WTC11 (cell line): ENCODE results near the gene MYPOP.

ENCODE experiments used
- OVOL2 ChIP-seq: fragments of 250-450 bp; sonication (Bioruptor Pico); IDR thresholded peaks from 2 replicates; pipeline ENCODE4 v1.9.0; 2021; ENCODE audit warnings: mild to moderate bottlenecking, borderline replicate concordance
- TF ChIP-seq, protein P1 (sequence below): fragments of 200-600 bp; IDR thresholded peaks from 2 replicates; pipeline ENCODE4 v1.8.0; 2022; ENCODE audit warnings: antibody characterized with exemption
- TF ChIP-seq, protein P2 (sequence below): sonication (generic); formaldehyde crosslinking; IDR thresholded peaks from 2 replicates; pipeline ENCODE4 v1.8.0; 2022; ENCODE audit warnings: mild to moderate bottlenecking, missing genetic modification reagents

DNA sequence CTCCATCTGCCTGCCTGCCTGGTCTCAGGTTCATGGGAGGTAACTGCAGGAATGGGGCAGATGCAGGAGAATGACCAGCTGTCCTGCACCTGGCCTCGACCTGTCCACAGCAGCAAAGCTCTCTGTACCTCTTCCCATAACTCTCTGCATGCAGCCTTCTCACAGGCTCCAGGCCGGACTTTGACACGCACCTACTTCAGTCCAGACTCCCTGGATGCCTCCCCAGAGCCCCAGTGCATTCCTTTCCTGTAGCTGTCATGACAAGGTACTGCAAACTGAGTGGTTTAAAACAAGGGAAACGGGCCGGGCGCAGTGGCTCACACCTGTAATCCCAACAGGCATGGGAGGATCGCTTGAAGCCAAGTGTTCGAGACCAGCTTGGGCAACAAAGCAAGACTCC lies 8.9 kb upstream of the MYPOP start:
- TF ChIP-seq, protein P1, sequence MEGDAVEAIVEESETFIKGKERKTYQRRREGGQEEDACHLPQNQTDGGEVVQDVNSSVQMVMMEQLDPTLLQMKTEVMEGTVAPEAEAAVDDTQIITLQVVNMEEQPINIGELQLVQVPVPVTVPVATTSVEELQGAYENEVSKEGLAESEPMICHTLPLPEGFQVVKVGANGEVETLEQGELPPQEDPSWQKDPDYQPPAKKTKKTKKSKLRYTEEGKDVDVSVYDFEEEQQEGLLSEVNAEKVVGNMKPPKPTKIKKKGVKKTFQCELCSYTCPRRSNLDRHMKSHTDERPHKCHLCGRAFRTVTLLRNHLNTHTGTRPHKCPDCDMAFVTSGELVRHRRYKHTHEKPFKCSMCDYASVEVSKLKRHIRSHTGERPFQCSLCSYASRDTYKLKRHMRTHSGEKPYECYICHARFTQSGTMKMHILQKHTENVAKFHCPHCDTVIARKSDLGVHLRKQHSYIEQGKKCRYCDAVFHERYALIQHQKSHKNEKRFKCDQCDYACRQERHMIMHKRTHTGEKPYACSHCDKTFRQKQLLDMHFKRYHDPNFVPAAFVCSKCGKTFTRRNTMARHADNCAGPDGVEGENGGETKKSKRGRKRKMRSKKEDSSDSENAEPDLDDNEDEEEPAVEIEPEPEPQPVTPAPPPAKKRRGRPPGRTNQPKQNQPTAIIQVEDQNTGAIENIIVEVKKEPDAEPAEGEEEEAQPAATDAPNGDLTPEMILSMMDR: no peak
- TF ChIP-seq, protein P2, sequence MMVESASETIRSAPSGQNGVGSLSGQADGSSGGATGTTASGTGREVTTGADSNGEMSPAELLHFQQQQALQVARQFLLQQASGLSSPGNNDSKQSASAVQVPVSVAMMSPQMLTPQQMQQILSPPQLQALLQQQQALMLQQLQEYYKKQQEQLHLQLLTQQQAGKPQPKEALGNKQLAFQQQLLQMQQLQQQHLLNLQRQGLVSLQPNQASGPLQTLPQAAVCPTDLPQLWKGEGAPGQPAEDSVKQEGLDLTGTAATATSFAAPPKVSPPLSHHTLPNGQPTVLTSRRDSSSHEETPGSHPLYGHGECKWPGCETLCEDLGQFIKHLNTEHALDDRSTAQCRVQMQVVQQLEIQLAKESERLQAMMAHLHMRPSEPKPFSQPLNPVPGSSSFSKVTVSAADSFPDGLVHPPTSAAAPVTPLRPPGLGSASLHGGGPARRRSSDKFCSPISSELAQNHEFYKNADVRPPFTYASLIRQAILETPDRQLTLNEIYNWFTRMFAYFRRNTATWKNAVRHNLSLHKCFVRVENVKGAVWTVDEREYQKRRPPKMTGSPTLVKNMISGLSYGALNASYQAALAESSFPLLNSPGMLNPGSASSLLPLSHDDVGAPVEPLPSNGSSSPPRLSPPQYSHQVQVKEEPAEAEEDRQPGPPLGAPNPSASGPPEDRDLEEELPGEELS (CRISPR knock-in tag): no peak
- TF ChIP-seq OVOL2 (CRISPR knock-in tag): no peak
